B cell (primary cell): Measurements from ENCODE around the gene SAP30L. TPM values are rescaled to one million over a fixed set of nuclear protein-coding genes. Genes with fewer than 3 reads are reported as not detected.

ENCODE experiments used
- ATAC-seq: fragments of 200-7000 bp; cut with Tn5 transposase; one replicate; pipeline ENCODE4 v1.10.0; 2021; ENCODE audit warnings: low read depth, mild to moderate bottlenecking, moderate number of reproducible peaks, moderate library complexity
- CTCF ChIA-PET: fragments of 350-600 bp; sonication (Branson Sonifier 250); formaldehyde crosslinking; loops from one replicate; lab custom pipeline; 2021; ENCODE audit warnings: antibody characterized with exemption, inconsistent platforms; lab: Charles Lee
- POLR2A ChIA-PET: fragments of 350-600 bp; sonication (Branson Sonifier 250); formaldehyde crosslinking; loops from one replicate; lab custom pipeline; 2021; ENCODE audit warnings: antibody characterized with exemption; lab: Charles Lee
- DNase-seq: peaks from one replicate; pipeline ENCODE4 v3.0.0; 2013
- H2AFZ ChIP-seq: 2 replicates; pipeline ENCODE4 v1.6.1; 2012; ENCODE audit warnings: mild to moderate bottlenecking, low read depth, low read length; ENCODE audit not compliant: insufficient read depth, poor library complexity, severe bottlenecking
- H3K27ac ChIP-seq, 2 donors: 1 replicate in 1 of 2; 2 replicates in 1 of 2; pipeline ENCODE4 v1.5.1; 2012 to 2013; ENCODE audit warnings: low read length in 2 of 2, mild to moderate bottlenecking in 2 of 2, moderate library complexity in 1 of 2
- H3K27me3 ChIP-seq, 4 experiments: fragments of 200-600 bp in 1 of 4; sonication (generic) in 1 of 4; replicated peaks in 1 of 4; 1 replicate in 2 of 4; 2 replicates in 2 of 4; pipeline versions ENCODE4 v1.6.1 to v1.7.0; 2013 to 2016; ENCODE audit warnings: low read length in 3 of 4, mild to moderate bottlenecking in 2 of 4, mixed read lengths in 1 of 4, moderate library complexity in 1 of 4; ENCODE audit not compliant: insufficient read depth in 4 of 4, control insufficient read depth in 3 of 4; ENCODE audit errors: control extremely low read depth in 1 of 4
- H3K36me3 ChIP-seq, 2 experiments: replicated peaks in 1 of 2; 1 replicate in 1 of 2; 2 replicates in 1 of 2; pipeline versions ENCODE4 v1.6.1 to v1.7.1; 2013; ENCODE audit warnings: low read length in 1 of 2; ENCODE audit not compliant: insufficient read depth in 2 of 2, control insufficient read depth in 1 of 2; ENCODE audit errors: control extremely low read depth in 1 of 2, extremely low read depth in 1 of 2
- H3K4me1 ChIP-seq, 2 donors: fragments of 200-600 bp in 1 of 2; sonication (generic) in 1 of 2; 1 replicate in 1 of 2; 2 replicates in 1 of 2; pipeline versions ENCODE4 v1.5.1 to v1.6.1; 2013 to 2017; ENCODE audit warnings: low read length in 2 of 2; ENCODE audit not compliant: control insufficient read depth in 2 of 2, insufficient read depth in 2 of 2
- H3K4me2 ChIP-seq: replicated peaks from 2 replicates; pipeline ENCODE3; 2012; ENCODE audit warnings: mild to moderate bottlenecking, low read depth, low read length; ENCODE audit not compliant: poor library complexity, severe bottlenecking
- H3K4me3 ChIP-seq, 5 experiments: fragments of 200-600 bp in 1 of 5; sonication (generic) in 1 of 5; 1 replicate in 3 of 5; 2 replicates in 2 of 5; pipeline versions ENCODE4 v1.5.1 to v1.7.0; 2011 to 2016; ENCODE audit warnings: low read length in 4 of 5, mild to moderate bottlenecking in 4 of 5, low read depth in 2 of 5, control low read depth in 1 of 5, moderate library complexity in 1 of 5; ENCODE audit not compliant: insufficient read depth in 1 of 5; ENCODE audit errors: control extremely low read depth in 1 of 5, extremely low read depth in 1 of 5
- H3K79me2 ChIP-seq: fragments of 200-600 bp; sonication (generic); one replicate; pipeline ENCODE4 v1.6.0; 2016; ENCODE audit warnings: low read length; ENCODE audit not compliant: control insufficient read depth, insufficient read depth
- H3K9ac ChIP-seq: fragments of 200-600 bp; sonication (generic); 2 replicates; pipeline ENCODE4 v1.6.1; 2017; ENCODE audit warnings: mild to moderate bottlenecking, low read length, moderate library complexity
- H3K9me3 ChIP-seq, 3 donors: one replicate each; pipeline versions ENCODE4 v1.6.1 to v1.7.1; 2013; ENCODE audit warnings: low read length in 2 of 3; ENCODE audit not compliant: control insufficient read depth in 2 of 3, insufficient read depth in 1 of 3; ENCODE audit errors: control extremely low read depth in 1 of 3
- H4K20me1 ChIP-seq: 2 replicates; pipeline ENCODE4 v1.6.0; 2012; ENCODE audit warnings: mild to moderate bottlenecking, low read length; ENCODE audit not compliant: insufficient read depth, control insufficient read depth, poor library complexity, severe bottlenecking
- H3K27ac Mint-ChIP-seq: one replicate; pipeline ENCODE4 v1.8.0; 2021; ENCODE audit warnings: mixed read lengths
- H3K27me3 Mint-ChIP-seq: one replicate; pipeline ENCODE4 v1.8.0; 2021; ENCODE audit warnings: mixed read lengths
- H3K4me1 Mint-ChIP-seq: one replicate; pipeline ENCODE4 v1.8.0; 2021; ENCODE audit warnings: mixed read lengths
- H3K4me3 Mint-ChIP-seq: one replicate; pipeline ENCODE4 v1.8.0; 2021; ENCODE audit warnings: mixed read lengths
- H3K9me3 Mint-ChIP-seq: one replicate; pipeline ENCODE4 v1.8.0; 2022; ENCODE audit warnings: mixed read lengths; ENCODE audit not compliant: insufficient read depth
- CTCF ChIP-seq: fragments of 200-600 bp; IDR thresholded peaks from one replicate; pipeline ENCODE4 v1.8.0; 2022; ENCODE audit warnings: antibody characterized with exemption, mild to moderate bottlenecking
- EZH2 ChIP-seq: IDR thresholded peaks from 2 replicates; pipeline ENCODE4 v1.6.1; 2012; ENCODE audit warnings: borderline replicate concordance, low read depth, mild to moderate bottlenecking, moderate library complexity, low read length; ENCODE audit not compliant: insufficient read depth, poor library complexity, severe bottlenecking
- WGBS: methylation state at CpG from one replicate; pipeline ENCODE4 v1.1.5; 2013; ENCODE audit warnings: missing lambda C conversion rate; ENCODE audit not compliant: insufficient coverage; 5-methylcytosine and 5-hydroxymethylcytosine counted together
- intact Hi-C: fragments of 100-400 bp; cut with micrococcal nuclease; formaldehyde crosslinking; loops from one replicate; pipeline ENCODE4 v1.10.0; 2022
- polyA plus RNA-seq: library from polyadenylated mRNA; depleted of rRNA; stranded (reverse); fragments of >200 nt; gene quantifications from 2 replicates; pipeline ENCODE4 v1.2.3, GENCODE V29; 2012
- total RNA-seq, 2 donors: library from RNA; stranded (reverse); fragments of 120-200 nt in 1 of 2; gene quantifications; 1 replicate in 1 of 2; 2 replicates in 1 of 2; pipeline versions ENCODE4 v1.2.3 to v1.2.4, GENCODE V29; 2013 to 2022

SAP30L gene
- total and polyA plus RNA-seq, 2 donors (not counting 1 experiment from before 2014, with no cell fraction given): 34.8 to 41.5 TPM

GRCh38 chr5:154401931-154402330 is 43.9 kb upstream of the SAP30L start:
- peaks cover 0 to 19% of the 10 kb centered on the region in 2 experiments for H3K36me3 ChIP-seq
- intact Hi-C loops: no loop called here
- H3K79me2 ChIP-seq: no peaks in the 10 kb centered on the region
- DNase-seq (no peak), ATAC-seq (no peak)
- POLR2A ChIA-PET: no interaction called here
- TF ChIP-seq CTCF (no peak), EZH2 (no peak)
- H3K4me2 ChIP-seq: no peak overlapping the region
- H3K4me1 ChIP-seq: peaks cover 3 to 11% of the 10 kb centered on the region in 2 donors
- Mint-ChIP-seq H3K4me3 (no peak overlapping the region), H3K27ac (no peak overlapping the region), H3K9me3 (no peaks in the 10 kb centered on the region), H3K27me3 (no peaks in the 10 kb centered on the region), H3K4me1 (peaks cover 14% of the 10 kb centered on the region)
- H3K9me3 ChIP-seq: no peaks in the 10 kb centered on the region
- no peak overlapping the region for H2AFZ ChIP-seq
- H4K20me1 ChIP-seq: no peaks in the 10 kb centered on the region
- no peak overlapping the region for H3K9ac ChIP-seq
- no peak overlapping the region for H3K4me3 ChIP-seq
- CTCF ChIA-PET: interaction anchor here (9.3 kb wide), 1 partner anchor 332 kb away, joined by 295 read pairs; no protein-coding TSS in a partner anchor
- H3K27me3 ChIP-seq: no peaks in the 10 kb centered on the region
- WGBS: 96% methylated on average over 5 of the region's 9 CpGs
- H3K27ac ChIP-seq: no peak overlapping the region

- Histone ChIP-seq H3K36me3 (peaks cover 0 to 16% of the 10 kb centered on the region in 2 experiments), H3K4me3 (no peak overlapping the region), H3K4me1 (peaks cover 3 to 11% of the 10 kb centered on the region in 2 donors), H4K20me1 (no peaks in the 10 kb centered on the region), H3K27me3 (no peaks in the 10 kb centered on the region), H3K9me3 (no peaks in the 10 kb centered on the region), H3K27ac (no peak overlapping the region), H2AFZ (no peak overlapping the region), H3K79me2 (no peaks in the 10 kb centered on the region), H3K4me2 (no peak overlapping the region), H3K9ac (no peak overlapping the region)
- no peak overlapping the region for H3K4me3 Mint-ChIP-seq
- intact Hi-C loops: no loop called here
- no peaks in the 10 kb centered on the region for H3K27me3 Mint-ChIP-seq
- DNase-seq (no peak), ATAC-seq (no peak)
- WGBS: 94% methylated on average over 8 of the region's 10 CpGs
- no peaks in the 10 kb centered on the region for H3K9me3 Mint-ChIP-seq
- H3K27ac Mint-ChIP-seq: peak overlapping the region; percentile 27
- H3K4me1 Mint-ChIP-seq: peaks cover 13% of the 10 kb centered on the region
- no peak for TF ChIP-seq CTCF
- TF ChIP-seq EZH2: no peak
- ChIA-PET CTCF (interaction anchor here (1.5 to 9.3 kb wide), 2 partner anchors 213 to 332 kb away, joined by 6 to 295 read pairs; no protein-coding TSS in a partner anchor), POLR2A (no interaction called here)
Measured at GRCh38 chr5:154402611-154403010, 43.2 kb upstream of the SAP30L start.
